Caco-2 (cell line): ENCODE measurements around the gene TM4SF1. TPM values are rescaled to one million over a fixed set of nuclear protein-coding genes. Genes with fewer than 3 reads are reported as not detected.

Source experiments
- BruUV-seq: library from RNA; stranded (reverse); fragments of 400-500 nt; replicated peaks from 2 replicates; lab custom pipeline; 2021; lab: Mats Ljungman, UMichigan
- CTCF ChIA-PET: fragments of 300-600 bp; sonication (Branson Sonifier 250); formaldehyde crosslinking; loops from one replicate; lab custom pipeline; 2022; ENCODE audit warnings: antibody characterized with exemption; lab: Charles Lee
- POLR2A ChIA-PET: fragments of 300-600 bp; sonication (Branson Sonifier 250); formaldehyde crosslinking; loops from one replicate; lab custom pipeline; 2022; ENCODE audit warnings: antibody characterized with exemption; lab: Charles Lee
- DNase-seq, 2 experiments: peaks; one replicate each; pipeline versions ENCODE4 v3.0.0 to v3.0.0-alpha.2; 2020 to 2022
- H3K27me3 ChIP-seq: replicated peaks from 2 replicates; pipeline ENCODE4 v1.6.0; 2011; ENCODE audit warnings: low read length; ENCODE audit not compliant: control insufficient read depth, insufficient read depth
- H3K36me3 ChIP-seq: 2 replicates; pipeline ENCODE4 v1.5.1; 2011; ENCODE audit warnings: low read length; ENCODE audit not compliant: control insufficient read depth, insufficient read depth
- H3K4me1 ChIP-seq: fragments of 250-450 bp; sonication (Bioruptor Pico); 2 replicates; pipeline ENCODE4 v1.5.1; 2020; ENCODE audit warnings: mild to moderate bottlenecking
- H3K4me3 ChIP-seq: 2 replicates; pipeline ENCODE4 v1.5.1; 2011; ENCODE audit warnings: low read depth, mild to moderate bottlenecking, control low read depth, low read length
- H3K9me3 ChIP-seq: fragments of 250-450 bp; sonication (Bioruptor Pico); 2 replicates; pipeline ENCODE4 v1.5.1; 2020; ENCODE audit warnings: mild to moderate bottlenecking, moderate library complexity
- H3K27ac Mint-ChIP-seq: one replicate; pipeline ENCODE4 v1.8.0; 2022; ENCODE audit warnings: mixed read lengths; ENCODE audit not compliant: unreplicated experiment
- H3K27me3 Mint-ChIP-seq: one replicate; pipeline ENCODE4 v1.8.0; 2022; ENCODE audit warnings: mixed read lengths; ENCODE audit not compliant: insufficient read depth, unreplicated experiment
- H3K36me3 Mint-ChIP-seq: one replicate; pipeline ENCODE4 v1.8.0; 2022; ENCODE audit warnings: mild to moderate bottlenecking, mixed read lengths; ENCODE audit not compliant: insufficient read depth, unreplicated experiment
- H3K4me1 Mint-ChIP-seq: one replicate; pipeline ENCODE4 v1.8.0; 2022; ENCODE audit warnings: low read depth, mixed read lengths; ENCODE audit not compliant: unreplicated experiment
- H3K4me3 Mint-ChIP-seq: one replicate; pipeline ENCODE4 v1.8.0; 2022; ENCODE audit warnings: mild to moderate bottlenecking, moderate library complexity, mixed read lengths; ENCODE audit not compliant: unreplicated experiment
- H3K9me3 Mint-ChIP-seq: one replicate; pipeline ENCODE4 v1.8.0; 2022; ENCODE audit warnings: mixed read lengths; ENCODE audit not compliant: unreplicated experiment
- intact Hi-C: fragments of 100-400 bp; cut with micrococcal nuclease; formaldehyde crosslinking; loops from one replicate; pipeline ENCODE4 v1.10.0; 2022; ENCODE audit not compliant: unreplicated experiment
- total RNA-seq: library from RNA; stranded (reverse); gene quantifications from 2 replicates; pipeline ENCODE4 v1.2.3, GENCODE V29; 2022
- TF ChIP-seq, protein P1 (sequence below), 2 experiments: fragments of 200-600 bp in 1 of 2; IDR thresholded peaks; 1 replicate in 1 of 2; 2 replicates in 1 of 2; pipeline versions ENCODE4 v1.5.1 to v1.8.0; 2011 to 2022; ENCODE audit warnings: antibody characterized with exemption in 1 of 2, control low read depth in 1 of 2, inconsistent platforms in 1 of 2, low read depth in 1 of 2, low read length in 1 of 2, mild to moderate bottlenecking in 1 of 2, moderate library complexity in 1 of 2; ENCODE audit not compliant: insufficient read depth in 1 of 2, severe bottlenecking in 1 of 2, unreplicated experiment in 1 of 2

The TM4SF1 gene
- total RNA-seq, 1 experiment from 2014 or later, result 49.2 TPM

- Mint-ChIP-seq H3K36me3 (no peaks in the 10 kb centered on the region), H3K4me3 (no peak overlapping the region), H3K27me3 (no peaks in the 10 kb centered on the region), H3K27ac (no peak overlapping the region), H3K9me3 (no peaks in the 10 kb centered on the region), H3K4me1 (no peaks in the 10 kb centered on the region)
- TF ChIP-seq, protein P1, sequence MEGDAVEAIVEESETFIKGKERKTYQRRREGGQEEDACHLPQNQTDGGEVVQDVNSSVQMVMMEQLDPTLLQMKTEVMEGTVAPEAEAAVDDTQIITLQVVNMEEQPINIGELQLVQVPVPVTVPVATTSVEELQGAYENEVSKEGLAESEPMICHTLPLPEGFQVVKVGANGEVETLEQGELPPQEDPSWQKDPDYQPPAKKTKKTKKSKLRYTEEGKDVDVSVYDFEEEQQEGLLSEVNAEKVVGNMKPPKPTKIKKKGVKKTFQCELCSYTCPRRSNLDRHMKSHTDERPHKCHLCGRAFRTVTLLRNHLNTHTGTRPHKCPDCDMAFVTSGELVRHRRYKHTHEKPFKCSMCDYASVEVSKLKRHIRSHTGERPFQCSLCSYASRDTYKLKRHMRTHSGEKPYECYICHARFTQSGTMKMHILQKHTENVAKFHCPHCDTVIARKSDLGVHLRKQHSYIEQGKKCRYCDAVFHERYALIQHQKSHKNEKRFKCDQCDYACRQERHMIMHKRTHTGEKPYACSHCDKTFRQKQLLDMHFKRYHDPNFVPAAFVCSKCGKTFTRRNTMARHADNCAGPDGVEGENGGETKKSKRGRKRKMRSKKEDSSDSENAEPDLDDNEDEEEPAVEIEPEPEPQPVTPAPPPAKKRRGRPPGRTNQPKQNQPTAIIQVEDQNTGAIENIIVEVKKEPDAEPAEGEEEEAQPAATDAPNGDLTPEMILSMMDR (IDR thresholded peaks at IDR 0.05; ENCODE audit: insufficient read depth in 1 of 2, low read depth in 1 of 2, low read length in 1 of 2, severe bottlenecking in 1 of 2, unreplicated experiment in 1 of 2), result no peak
- POLR2A ChIA-PET, result no interaction called here
- CTCF ChIA-PET, result interaction anchor here (0.6 kb wide), 1 partner anchor 331 kb away, joined by 3 read pairs; the partner anchor contains the start of gene WWTR1
- Histone ChIP-seq H3K36me3 (no peaks in the 10 kb centered on the region), H3K9me3 (no peaks in the 10 kb centered on the region), H3K4me1 (no peaks in the 10 kb centered on the region), H3K4me3 (no peak overlapping the region), H3K27me3 (no peaks in the 10 kb centered on the region)
- no peak for DNase-seq
- no TSS peak for BruUV-seq
- intact Hi-C loops, result no loop called here
Observed at GRCh38 chr3:149327156-149327555, 50.3 kb downstream of the TM4SF1 start.

DNA sequence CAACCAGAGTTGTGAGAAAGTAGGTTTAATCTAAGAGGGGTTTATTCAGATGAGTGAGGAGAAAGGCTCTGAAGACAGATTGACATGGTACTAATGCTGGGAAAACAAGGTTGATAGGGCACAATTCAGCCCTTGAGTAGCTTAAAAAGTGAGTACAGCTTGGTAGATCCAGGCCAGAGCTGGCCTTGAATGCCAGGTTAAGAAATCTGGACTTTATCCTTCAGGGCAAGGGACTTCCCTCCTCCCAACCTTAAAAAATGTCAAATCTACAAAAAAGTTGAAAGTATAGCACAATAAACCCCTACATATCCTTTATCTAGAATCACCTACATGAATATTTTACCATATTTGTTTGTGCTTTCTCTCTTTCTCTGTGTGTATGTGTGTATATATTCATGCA is 51.9 kb downstream of the TM4SF1 start:
- intact Hi-C loops, result no loop called here
- H3K36me3 ChIP-seq, result no peaks in the 10 kb centered on the region
- Mint-ChIP-seq H3K4me3 (no peak overlapping the region), H3K27ac (no peak overlapping the region), H3K36me3 (no peaks in the 10 kb centered on the region), H3K4me1 (no peaks in the 10 kb centered on the region), H3K27me3 (no peaks in the 10 kb centered on the region), H3K9me3 (no peaks in the 10 kb centered on the region)
- no TSS peak for BruUV-seq
- ChIA-PET CTCF (interaction anchor here (1.6 kb wide), 1 partner anchor 26 kb away, joined by 4 read pairs; no protein-coding TSS in a partner anchor), POLR2A (no interaction called here)
- no peaks in the 10 kb centered on the region for H3K27me3 ChIP-seq
- no peaks in the 10 kb centered on the region for H3K9me3 ChIP-seq
- DNase-seq, result no peak
- no peak overlapping the region for H3K4me3 ChIP-seq
- no peaks in the 10 kb centered on the region for H3K4me1 ChIP-seq
- TF ChIP-seq, protein P1 (IDR thresholded peaks at IDR 0.05; ENCODE audit: insufficient read depth in 1 of 2, low read depth in 1 of 2, low read length in 1 of 2, severe bottlenecking in 1 of 2, unreplicated experiment in 1 of 2), result no peak

GRCh38 chr3:149324332-149324731 is 53.1 kb downstream of the TM4SF1 start:
- no peaks in the 10 kb centered on the region for H3K9me3 ChIP-seq
- H3K4me3 Mint-ChIP-seq, result no peak overlapping the region
- no peaks in the 10 kb centered on the region for H3K27me3 Mint-ChIP-seq
- intact Hi-C loops, result no loop called here
- CTCF ChIA-PET, result interaction anchor here (1.6 kb wide), 1 partner anchor 25 kb away, joined by 4 read pairs; no protein-coding TSS in a partner anchor
- H3K4me1 ChIP-seq, result no peaks in the 10 kb centered on the region
- H3K27me3 ChIP-seq, result no peaks in the 10 kb centered on the region
- DNase-seq, result no peak
- H3K9me3 Mint-ChIP-seq, result no peaks in the 10 kb centered on the region
- H3K36me3 Mint-ChIP-seq, result no peaks in the 10 kb centered on the region
- H3K36me3 ChIP-seq, result no peaks in the 10 kb centered on the region
- no peaks in the 10 kb centered on the region for H3K4me1 Mint-ChIP-seq
- BruUV-seq, result no TSS peak
- H3K27ac Mint-ChIP-seq, result no peak overlapping the region
- POLR2A ChIA-PET, result no interaction called here
- TF ChIP-seq, protein P1 (IDR thresholded peaks at IDR 0.05; ENCODE audit: insufficient read depth in 1 of 2, low read depth in 1 of 2, low read length in 1 of 2, severe bottlenecking in 1 of 2, unreplicated experiment in 1 of 2), result no peak
- no peak overlapping the region for H3K4me3 ChIP-seq
